G401 (cell line): Measurements from ENCODE around the gene AGAP1. TPM values are rescaled to one million over a fixed set of nuclear protein-coding genes. Genes with fewer than 3 reads are reported as not detected.
"Not testable (repeated sequence)": the region's sequence is repeated elsewhere in the genome, so short reads cannot be mapped to it uniquely, and the experiment has no call there.

ENCODE experiments used
- DNase-seq: peaks from one replicate; pipeline ENCODE4 v3.0.0-alpha.2; 2015; ENCODE audit warnings: low spot score
- in situ Hi-C: cut with HindIII; loops from 2 replicates; pipeline ENCODE4 v1.10.0; 2016; ENCODE audit warnings: low sequenced_read_pairs, mixed read lengths
- total RNA-seq: library from RNA; depleted of rRNA; stranded (reverse); fragments of >200 nt; shearing (Covaris generic); gene quantifications from 2 replicates; pipeline ENCODE4 v1.2.3, GENCODE V29; 2014

Gene AGAP1
- total RNA-seq, 1 experiment from 2014 or later, result 14.4 TPM

DNA sequence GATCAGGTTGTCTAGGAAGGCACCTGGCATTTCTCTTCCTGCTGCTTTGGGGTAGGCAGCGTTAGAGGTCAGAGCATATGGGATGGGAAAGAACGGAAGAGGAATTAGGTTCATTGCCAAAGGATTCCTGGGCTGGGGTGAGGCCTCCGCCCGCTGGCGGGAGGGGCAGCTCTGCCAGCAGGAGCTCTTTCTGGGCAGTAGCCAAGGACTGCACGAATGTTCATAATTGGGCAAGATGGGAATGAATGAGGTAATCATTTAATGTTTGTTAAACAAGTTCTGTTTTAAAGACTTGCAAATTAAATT lies 253.9 kb downstream of the AGAP1 start:
- DNase-seq, result peak; percentile 74
- in situ Hi-C loops, result no loop called here

DNA sequence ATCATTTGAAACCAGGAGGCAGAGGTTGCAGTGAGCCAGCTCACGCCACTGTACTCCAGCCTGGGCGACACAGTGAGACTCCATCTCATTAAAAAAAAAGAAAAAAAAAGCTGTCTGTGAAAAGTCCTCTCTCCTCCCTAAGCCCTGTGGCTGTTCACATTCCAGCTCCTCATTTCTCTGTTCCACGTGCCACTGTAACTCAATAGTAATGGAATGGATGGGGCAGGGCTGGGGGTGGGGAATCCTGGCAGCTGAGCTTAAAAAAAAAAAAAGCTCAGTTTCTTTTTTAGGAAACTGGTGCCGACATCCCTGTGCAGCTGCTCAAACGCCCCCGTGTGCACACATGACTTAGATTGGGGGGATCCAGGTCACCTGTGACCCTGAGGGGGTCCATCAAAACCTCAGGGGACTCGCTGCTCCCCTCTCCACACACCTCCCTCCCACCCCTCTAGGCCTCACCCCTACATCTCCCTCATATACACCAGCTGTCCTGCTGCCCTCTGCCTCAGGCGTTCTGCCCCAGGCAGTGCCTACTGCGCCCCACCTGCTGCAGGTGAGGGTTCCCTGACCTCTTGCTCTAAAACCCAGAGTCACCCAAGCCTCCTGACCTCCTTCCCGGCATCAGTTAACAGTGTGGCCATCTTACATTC lies 255.4 kb downstream of the AGAP1 start:
- in situ Hi-C loops, result no loop called here
- DNase-seq, result no peak

DNA sequence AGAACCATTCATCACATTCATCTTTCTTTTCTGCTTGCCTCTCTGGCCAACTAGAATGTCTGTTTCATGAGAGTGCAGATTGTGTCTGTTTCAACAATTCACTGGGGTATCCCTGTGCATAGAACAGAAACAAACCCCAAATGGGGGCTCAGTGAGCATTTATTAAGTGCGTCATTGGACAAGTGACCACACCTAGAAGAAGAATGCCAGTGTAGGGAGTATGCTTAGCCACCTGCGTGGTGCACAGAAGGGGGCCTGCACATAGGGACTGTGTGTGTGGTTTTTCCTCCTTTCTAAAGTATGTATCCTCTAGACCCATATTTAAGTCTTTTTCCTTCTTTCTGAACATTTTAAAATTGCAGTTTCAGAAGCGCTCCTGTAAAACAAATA lies 255.9 kb downstream of the AGAP1 start:
- no peak for DNase-seq
- in situ Hi-C loops, result no loop called here

DNA sequence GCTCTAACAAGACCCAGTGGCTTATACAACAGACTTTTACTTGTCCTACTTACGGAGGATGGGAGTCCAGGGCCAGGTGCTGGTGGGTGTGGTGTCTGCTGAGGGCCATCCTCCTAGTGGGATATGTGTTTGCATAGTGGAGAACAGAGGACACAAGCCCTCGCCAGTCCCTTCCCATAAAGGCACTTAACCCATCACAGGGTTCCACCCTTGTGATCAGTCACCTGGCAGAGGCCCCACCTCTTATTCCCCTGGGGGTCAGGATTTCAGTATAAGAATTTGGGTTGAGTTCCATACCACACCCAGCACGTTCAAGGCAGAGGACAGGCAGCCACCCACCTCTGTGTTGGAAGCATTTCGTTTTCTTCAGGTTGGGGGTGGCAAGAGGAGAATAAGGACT lies 259.0 kb downstream of the AGAP1 start:
- in situ Hi-C loops, result no loop called here
- DNase-seq, result no peak

DNA sequence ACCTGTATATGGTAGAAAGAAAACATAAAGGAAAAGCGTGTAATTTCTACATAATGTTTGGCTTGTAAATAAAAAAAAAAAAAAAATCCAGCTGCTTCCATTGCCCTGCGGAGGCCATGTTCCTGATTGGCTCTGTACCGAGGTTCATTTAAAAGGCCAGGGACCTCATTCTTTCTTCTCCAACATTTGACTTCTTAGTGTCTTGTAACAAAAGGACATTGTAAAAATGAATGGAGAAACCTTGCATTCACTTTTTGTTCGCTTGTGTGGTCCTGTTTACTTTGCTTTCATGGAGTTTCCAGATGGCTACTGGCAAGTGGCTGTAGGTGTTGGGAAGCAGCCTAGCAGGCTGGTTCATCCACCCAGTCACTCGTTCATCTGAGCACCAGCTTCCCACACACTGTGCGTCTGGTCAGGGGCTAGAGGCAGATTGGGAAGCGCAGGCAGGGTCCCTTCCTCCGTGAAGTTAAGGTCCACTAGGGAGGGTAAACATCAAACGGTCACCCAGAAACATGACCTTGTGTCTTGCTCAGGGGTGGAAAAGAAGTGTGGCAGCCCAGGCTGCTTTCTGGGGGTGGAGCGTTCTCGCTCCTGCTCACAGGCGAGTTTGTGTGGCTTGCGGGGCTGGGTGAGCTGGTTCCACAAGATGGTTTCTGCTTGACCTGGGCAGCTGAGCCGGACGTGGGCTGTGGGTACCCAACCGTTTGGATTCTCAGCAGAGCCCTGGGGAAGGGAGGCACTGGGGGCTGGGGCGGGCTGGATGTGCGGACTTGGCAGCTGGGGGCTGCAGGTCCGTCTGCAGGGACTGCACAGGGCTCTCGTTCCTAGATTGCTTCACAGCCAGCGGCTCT lies 260.7 kb downstream of the AGAP1 start:
- no peak for DNase-seq
- in situ Hi-C loops, result no loop called here

DNA sequence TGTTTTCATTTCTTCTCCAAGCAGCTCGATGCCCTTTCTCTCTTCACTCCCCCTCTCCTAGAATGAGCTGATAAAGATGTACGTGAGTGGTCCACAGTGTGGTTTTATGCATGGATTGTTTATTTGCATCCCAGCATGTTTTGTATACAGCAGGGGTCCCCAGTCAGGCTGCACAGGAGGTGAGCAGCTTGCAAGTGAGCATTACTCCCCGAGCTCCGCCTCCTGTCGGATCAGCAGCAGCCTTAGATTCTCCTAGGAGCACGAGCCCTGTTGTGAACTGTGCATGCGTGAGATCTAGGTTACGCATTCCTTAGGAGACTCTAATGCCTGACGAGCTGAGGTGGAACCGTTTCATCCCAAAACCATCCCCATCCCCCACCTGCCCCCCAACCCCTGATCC lies 262.6 kb downstream of the AGAP1 start:
- in situ Hi-C loops, result no loop called here

DNA sequence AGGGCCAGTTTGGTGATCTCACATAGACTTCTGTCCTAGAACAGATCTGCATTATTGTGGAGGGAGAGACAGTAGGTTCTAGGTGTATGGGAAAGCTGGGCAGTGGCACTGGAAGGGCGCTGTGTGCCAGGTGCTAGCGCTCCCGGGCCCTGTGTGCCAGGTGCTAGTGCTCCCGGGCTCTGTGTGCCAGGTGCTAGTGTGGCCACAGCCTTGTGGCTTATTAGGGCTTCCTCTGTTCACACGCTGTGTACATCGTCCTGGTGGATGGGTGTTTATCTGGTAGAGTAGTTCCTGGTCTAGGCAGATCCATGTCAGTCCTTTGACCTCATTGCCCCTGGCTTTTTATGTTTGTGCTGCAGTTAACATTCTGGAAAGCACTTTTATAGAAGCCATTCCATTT lies 263.4 kb downstream of the AGAP1 start:
- no peak for DNase-seq
- in situ Hi-C loops, result no loop called here

More for the DNA sequence above, 262.6 kb downstream of the AGAP1 start:
- no peak for DNase-seq

DNA sequence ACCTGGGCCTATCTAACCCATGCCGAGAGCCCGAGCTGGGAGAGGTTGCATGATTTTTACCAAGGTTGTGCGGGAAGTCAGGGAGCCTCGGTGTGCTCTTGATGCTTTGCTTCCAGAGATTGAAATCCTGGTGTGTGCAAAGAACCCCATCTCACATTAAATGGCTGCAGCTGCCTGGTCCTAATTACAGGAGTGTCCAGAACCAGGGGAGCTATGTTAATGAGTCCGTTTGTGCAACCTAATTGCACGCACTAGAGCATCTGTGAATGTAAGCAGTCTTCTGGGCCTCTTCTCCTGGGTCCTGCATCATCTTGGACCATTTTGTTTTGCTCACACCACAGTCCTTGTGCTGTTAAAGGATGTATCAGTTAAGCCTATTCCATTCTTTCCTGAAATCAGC lies 263.8 kb downstream of the AGAP1 start:
- no peak for DNase-seq
- in situ Hi-C loops, result no loop called here

DNA sequence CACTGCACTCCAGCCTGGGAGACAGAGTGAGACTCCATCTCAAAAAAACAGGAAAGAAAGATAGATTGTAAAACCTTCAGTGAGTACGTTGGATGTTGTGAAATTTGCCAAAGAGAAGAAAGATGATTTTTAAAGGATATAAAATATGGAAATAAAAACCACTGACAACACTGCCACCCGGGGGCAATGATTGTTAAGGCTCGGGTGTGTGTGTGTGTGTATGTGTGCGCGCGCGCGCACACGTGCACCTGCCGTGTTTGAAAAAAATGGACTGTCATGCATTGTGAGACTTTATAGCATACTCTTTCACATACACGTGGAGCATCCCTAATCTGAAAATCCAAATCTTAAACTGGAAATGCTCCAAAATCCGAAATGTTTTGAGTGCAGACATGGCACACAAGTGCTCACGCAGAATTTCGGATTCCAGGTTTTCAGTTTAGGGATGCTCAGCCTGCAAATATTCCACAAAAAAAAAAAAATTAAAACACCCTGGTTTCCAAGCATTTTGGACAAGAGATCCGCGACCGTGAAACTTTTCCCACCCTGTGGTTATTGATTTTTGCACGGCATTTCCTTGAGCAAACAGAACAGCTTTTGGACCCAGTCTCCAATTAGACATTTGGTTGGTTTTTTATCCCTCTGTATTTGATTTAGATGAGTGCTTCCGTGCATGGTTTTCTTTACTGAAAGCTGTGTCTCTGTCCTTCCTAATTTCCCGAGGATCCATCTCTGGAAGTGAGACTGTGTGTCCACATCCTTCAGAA lies 269.2 kb downstream of the AGAP1 start:
- in situ Hi-C loops, result no loop called here
- DNase-seq, result no peak

DNA sequence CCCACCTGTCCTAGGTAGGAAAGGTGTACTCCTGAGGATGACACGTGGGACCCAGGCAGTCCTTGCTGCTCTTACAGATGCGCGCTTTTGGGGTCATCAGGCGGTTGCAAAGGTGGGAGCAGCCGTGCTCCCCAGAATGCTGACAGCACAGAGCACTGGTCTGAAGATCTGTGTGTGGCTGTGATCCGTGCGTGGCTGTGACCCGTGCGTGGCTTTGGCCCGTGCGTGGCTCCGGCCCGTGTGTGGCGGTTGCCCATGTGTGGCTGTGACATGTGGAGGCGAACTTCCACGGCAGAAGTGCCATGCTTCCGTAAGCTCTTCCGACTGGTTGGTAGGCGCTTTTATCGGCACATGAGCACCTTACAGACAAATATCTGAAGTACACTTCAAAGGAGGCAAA lies 270.0 kb downstream of the AGAP1 start:
- in situ Hi-C loops, result no loop called here
- DNase-seq, result no peak

DNA sequence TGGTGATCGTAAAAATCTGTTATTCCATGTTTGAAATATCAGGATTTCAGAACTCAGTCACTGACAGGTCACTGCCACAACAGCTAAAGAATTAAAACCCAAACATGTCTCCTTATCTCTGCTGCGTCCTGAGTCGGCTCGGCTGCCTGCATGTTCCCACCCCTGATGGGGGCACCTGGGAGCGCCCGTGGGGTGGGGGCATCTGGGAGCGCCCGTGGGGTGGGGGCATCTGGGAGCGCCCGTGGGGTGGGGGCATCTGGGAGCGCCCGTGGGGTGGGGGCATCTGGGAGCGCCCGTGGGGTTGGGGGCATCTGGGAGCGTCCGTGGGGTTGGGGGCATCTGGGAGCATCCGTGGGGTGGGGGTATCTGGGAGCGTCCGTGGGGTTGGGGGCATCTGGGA lies 270.6 kb downstream of the AGAP1 start:
- DNase-seq, in situ Hi-C loops: not testable (repeated sequence)

DNA sequence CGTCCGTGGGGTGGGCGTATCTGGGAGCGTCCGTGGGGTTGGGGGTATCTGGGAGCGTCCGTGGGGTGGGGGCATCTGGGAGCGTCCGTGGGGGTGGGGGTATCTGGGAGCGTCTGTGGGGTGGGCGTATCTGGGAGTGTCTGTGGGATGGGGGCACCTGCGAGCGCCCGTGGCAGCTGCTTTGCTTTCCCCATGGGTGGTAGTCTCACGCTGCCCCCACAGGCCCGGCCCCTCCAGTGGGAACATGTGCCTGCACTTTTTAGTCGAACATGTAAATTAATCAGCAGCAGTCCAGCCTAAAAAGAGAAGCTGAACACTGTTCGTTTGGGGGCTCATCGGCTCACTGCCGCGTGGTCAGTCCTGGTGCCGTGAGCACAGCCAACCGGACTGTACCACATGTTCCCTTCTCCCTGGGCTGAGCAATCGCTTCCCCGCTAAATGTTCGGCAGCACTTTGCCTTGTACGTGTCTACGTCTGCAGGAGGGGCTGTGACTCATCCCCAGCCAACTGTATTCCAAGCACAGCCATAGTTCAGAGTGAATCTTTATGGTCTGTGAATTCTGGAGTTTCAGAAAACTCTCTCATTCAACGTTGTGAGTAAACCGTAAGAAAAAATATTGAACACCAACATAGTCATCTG lies 271.5 kb downstream of the AGAP1 start:
- in situ Hi-C loops, result no loop called here
- no peak for DNase-seq

DNA sequence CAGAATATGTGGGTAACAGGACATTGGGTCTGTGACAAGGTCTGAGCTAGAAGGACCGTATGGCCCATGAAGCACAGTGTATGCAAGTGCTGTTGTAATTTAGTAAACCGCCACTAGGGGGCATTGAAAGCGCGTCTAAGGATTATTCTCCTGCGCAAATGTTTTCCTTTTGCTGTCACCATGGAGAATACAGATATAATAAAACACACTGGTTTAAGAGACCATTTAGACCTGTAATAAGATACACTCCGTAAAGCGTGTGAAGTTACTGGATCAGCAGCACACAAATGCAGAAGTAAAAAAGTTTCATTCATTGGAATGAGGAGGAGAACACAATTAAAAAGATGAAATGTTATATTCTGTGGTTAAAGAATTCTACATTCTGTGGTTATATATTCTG lies 272.4 kb downstream of the AGAP1 start:
- DNase-seq, result peak; percentile 91
- in situ Hi-C loops, result no loop called here

DNA sequence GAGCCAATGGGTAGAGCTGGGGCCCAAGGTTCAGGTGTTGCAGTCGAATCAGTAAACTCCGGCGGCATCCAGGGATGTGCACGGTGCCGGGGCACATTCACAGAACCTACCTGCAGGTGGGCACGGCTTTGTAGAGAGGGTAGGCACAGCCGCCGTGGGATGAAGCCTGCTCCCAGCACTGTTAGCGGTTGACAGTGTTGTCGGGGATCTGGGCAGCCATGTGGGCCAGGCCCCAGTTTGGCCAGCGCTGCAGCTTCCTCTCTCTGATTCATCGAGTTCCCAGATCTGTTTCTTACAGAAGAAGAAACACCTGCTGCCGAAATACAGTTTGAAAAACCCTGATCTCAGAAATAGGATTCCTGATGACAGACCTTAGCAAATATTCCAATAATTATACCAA lies 274.8 kb downstream of the AGAP1 start:
- DNase-seq, result no peak
- in situ Hi-C loops, result no loop called here

DNA sequence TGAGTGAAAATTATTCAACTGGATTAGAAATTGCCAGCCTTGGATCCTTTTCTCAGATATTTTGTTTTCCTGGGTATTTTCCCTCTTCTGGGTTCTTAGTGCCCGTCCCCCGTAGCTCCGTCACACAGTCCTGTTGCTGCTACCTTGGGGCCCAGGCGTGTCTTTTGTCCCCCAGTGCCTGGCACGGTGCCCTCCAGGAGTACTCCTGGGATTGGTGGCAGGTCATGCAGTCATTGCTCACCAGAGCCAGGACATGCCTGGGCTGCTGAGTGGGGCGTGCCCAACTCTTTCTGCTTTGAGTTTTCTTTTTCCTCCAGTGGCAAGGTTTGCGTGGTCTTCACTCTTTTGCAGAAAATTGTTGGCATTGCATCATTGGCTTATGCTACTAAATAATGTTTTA lies 275.2 kb downstream of the AGAP1 start:
- in situ Hi-C loops, result no loop called here
- DNase-seq, result no peak

DNA sequence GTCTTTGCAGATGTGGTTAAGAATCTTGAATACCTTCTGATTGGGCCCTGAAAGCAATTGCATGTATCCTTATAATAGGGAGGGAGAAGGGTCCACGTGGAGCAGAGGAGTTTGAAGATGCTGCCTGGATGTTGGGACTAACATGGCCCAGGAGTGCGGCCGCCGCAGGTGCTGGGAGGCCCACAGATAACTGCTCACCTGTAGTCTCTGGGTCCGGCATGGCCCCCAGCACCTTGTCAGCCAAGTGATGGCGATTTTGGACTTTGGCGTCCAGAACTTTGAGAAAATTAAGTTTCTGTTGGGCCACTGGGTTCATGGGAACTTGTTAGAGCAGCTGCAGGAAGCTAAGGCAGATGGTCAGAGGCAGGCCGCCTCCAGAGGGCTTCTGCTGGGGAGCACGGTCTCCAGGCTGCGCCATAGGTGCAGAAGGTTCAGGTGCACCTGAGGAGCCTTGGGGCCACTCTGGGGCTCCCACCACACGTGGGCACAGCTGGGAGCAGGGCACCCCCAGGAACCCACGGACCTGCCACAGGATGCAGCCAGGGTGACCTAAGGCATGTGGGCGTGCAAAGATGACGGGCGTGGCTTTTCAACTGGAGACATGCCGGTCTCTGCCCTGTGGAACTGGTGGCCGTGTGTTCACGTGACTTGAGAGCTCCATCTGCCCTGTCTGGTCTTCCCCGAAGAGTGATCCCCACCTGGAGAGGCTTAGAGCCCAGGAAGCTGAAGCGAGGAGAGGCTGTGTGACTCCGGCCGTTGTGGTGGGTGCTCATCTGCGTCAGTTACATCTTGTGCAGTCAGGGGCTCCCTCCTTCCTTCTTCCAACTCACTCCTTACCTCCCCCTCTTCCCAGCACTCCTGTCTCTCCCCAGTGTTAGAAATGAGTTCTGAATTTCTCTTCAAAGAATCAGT lies 277.3 kb downstream of the AGAP1 start:
- no peak for DNase-seq
- in situ Hi-C loops, result no loop called here

DNA sequence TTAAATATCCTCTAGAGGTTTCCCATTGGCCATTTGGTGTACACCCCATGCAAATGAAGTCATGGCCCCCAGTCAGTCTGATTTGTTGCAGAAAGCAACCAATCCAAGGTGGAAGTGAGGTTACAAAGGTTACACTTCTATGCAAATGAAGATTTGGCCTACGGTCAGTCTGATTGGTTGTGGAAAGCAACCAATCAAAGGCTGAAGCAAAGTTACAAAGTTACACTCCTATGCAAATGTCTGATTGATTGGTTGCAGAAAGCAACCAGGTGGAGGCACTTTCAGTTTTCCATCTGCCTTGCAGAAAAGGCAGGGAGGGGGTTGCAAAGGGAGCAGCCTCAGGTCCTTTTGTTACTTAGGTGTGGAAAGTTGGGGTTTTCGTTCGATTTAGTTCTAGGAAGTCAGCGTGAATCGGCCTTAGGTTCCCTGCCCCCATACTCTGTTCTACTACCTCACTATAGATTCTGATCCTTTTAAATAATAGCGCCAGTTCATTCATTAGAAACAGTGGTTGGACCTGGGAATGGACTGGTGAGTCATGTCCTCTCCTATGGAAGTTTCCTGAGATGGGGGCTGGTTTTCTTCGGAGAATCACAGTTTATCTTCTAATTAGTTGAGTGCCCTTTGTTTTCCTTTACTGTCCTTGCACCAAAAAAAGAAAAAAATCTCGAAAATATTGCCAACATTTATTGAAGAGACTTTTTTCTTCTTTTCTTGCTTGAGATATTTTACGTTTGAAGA lies 279.5 kb downstream of the AGAP1 start:
- DNase-seq, result no peak
- in situ Hi-C loops, result no loop called here

DNA sequence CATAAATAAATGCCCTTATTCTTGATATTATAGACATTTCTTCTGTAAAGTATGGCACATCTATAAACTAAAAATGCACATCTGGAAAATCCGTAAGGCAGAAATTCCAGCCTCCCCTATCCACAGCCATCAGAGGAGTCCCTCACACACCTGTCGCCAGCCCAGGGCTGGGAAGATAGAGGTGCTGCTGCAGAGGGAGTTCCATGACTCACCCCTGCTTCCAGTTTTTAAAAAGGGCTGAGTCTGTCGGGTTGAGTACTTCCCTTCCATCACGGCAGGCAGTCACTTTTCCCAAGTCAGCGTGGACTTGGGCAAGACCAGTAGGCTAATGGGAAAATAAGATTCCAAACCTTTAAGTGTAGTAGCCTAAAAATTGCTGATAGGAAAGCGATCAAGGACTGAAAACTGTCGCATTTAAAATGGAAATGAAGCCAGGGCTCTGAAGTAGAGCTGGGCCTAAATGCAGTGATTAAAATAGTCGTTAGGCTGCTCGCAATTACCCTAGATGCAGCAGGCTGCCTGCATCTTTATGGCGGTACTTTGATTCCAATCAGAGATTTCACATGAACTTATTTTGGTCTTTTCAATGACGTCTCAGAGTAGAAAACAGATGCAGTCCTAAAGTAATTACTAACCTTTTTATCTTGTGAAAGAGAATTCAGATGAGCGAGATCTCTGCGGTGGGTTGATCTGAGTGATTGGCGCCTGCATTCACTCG lies 280.5 kb downstream of the AGAP1 start:
- no peak for DNase-seq

More for the DNA sequence above, 280.5 kb downstream of the AGAP1 start:
- in situ Hi-C loops, result no loop called here
